GM12878 (cell line): ENCODE measurements around the gene C11orf91. TPM values are rescaled to one million over a fixed set of nuclear protein-coding genes. Genes with fewer than 3 reads are reported as not detected.

ENCODE experiments used
- ATAC-seq: fragments of 200-7000 bp; cut with Tn5 transposase; 3 replicates; pipeline ENCODE4 v1.9.1; 2020; ENCODE audit warnings: mild to moderate bottlenecking, moderate library complexity
- BruUV-seq: library from RNA; stranded (reverse); fragments of 400-500 nt; replicated peaks from 2 replicates; lab custom pipeline; 2021; lab: Mats Ljungman, UMichigan
- CTCF ChIA-PET: fragments of 300-600 bp; sonication (Branson Sonifier 250); formaldehyde crosslinking; extraction: SDS; loops from one replicate; lab custom pipeline; 2021; ENCODE audit warnings: inconsistent platforms; lab: Yijun Ruan, JAX
- POLR2A ChIA-PET: fragments of 350-600 bp; formaldehyde crosslinking; extraction: SDS; loops from one replicate; lab custom pipeline; 2021; ENCODE audit warnings: inconsistent platforms; lab: Charles Lee
- RAD21 ChIA-PET: fragments of 300-600 bp; sonication (Branson Sonifier 250); formaldehyde crosslinking; loops from one replicate; lab custom pipeline; 2023; ENCODE audit warnings: antibody characterized with exemption; ENCODE audit not compliant: unreplicated experiment; lab: Charles Lee
- SMC1A ChIA-PET: fragments of 300-600 bp; sonication (Branson Sonifier 250); formaldehyde crosslinking; loops from one replicate; lab custom pipeline; 2023; ENCODE audit not compliant: unreplicated experiment, uncharacterized antibody; lab: Charles Lee
- DNase-seq: peaks from one replicate; pipeline ENCODE4 v3.0.0-alpha.2; 2011; ENCODE audit warnings: low read depth, low spot score
- FAIRE-seq: peaks from 3 replicates; lab custom pipeline; 2011; peaks lifted over from hg19 to GRCh38; lab: Jason Lieb, UNC
- H2AFZ ChIP-seq: 2 replicates; pipeline ENCODE4 v1.6.0; 2011; ENCODE audit warnings: low read depth, low read length, control low read depth; ENCODE audit not compliant: control insufficient read depth
- H3K27ac ChIP-seq: 2 replicates; pipeline ENCODE4 v1.5.1; 2011; ENCODE audit warnings: control low read depth; ENCODE audit not compliant: control insufficient read depth, insufficient read depth
- H3K27me3 ChIP-seq, 2 experiments: replicated peaks in 1 of 2; 2 replicates each; pipeline versions ENCODE4 v1.6.0 to v1.6.1; 2011; ENCODE audit warnings: low read length in 1 of 2; ENCODE audit not compliant: control insufficient read depth in 2 of 2, insufficient read depth in 2 of 2
- H3K36me3 ChIP-seq, 2 experiments: 2 replicates each; pipeline ENCODE4 v1.5.1; 2011; ENCODE audit warnings: low read length in 1 of 2; ENCODE audit not compliant: control insufficient read depth in 2 of 2, insufficient read depth in 2 of 2
- H3K4me1 ChIP-seq: 2 replicates; pipeline ENCODE4 v1.6.1; 2011; ENCODE audit warnings: mild to moderate bottlenecking, low read length, moderate library complexity, mixed read lengths; ENCODE audit not compliant: control insufficient read depth, insufficient read depth
- H3K4me2 ChIP-seq: 2 replicates; pipeline ENCODE4 v1.6.0; 2011; ENCODE audit warnings: control low read depth; ENCODE audit not compliant: control insufficient read depth, insufficient read depth
- H3K4me3 ChIP-seq: fragments of 200-600 bp; sonication (generic); 2 replicates; pipeline ENCODE4 v1.5.1; 2016
- H3K79me2 ChIP-seq: 2 replicates; pipeline ENCODE4 v1.6.0; 2011; ENCODE audit warnings: low read length; ENCODE audit not compliant: control insufficient read depth, insufficient read depth
- H3K9ac ChIP-seq: 2 replicates; pipeline ENCODE4 v1.8.0; 2011; ENCODE audit warnings: low read length, control low read depth, mixed read lengths; ENCODE audit not compliant: control insufficient read depth, insufficient read depth
- H3K9me3 ChIP-seq: replicated peaks from 3 replicates; pipeline ENCODE4 v1.5.1; 2011; ENCODE audit warnings: mild to moderate bottlenecking, low read length; ENCODE audit not compliant: control insufficient read depth, insufficient read depth
- H4K20me1 ChIP-seq: 2 replicates; pipeline ENCODE4 v1.6.0; 2011; ENCODE audit not compliant: control insufficient read depth, insufficient read depth
- BCLAF1 ChIP-seq: fragments of 450-650 bp; IDR thresholded peaks from 2 replicates; pipeline ENCODE4 v1.6.1; 2017; ENCODE audit warnings: antibody characterized with exemption, mild to moderate bottlenecking, moderate library complexity
- CREM ChIP-seq: IDR thresholded peaks from 2 replicates; pipeline ENCODE4 v1.6.1; 2014; ENCODE audit warnings: antibody characterized with exemption, low read depth
- HDAC6 ChIP-seq: fragments of 200-600 bp; sonication (generic); IDR thresholded peaks from one replicate; pipeline ENCODE4 v1.8.0; 2017; ENCODE audit warnings: antibody characterized with exemption; ENCODE audit not compliant: unreplicated experiment
- IKZF1 ChIP-seq: fragments of 450-650 bp; conservative IDR thresholded peaks from 2 replicates; pipeline ENCODE4 v1.6.1; 2017; ENCODE audit warnings: antibody characterized with exemption, mild to moderate bottlenecking
- IKZF2 ChIP-seq, 2 experiments: fragments of 450-650 bp; IDR thresholded peaks; 2 replicates each; pipeline ENCODE4 v1.6.1; 2017; ENCODE audit warnings: mild to moderate bottlenecking in 2 of 2, moderate library complexity in 2 of 2
- JUNB ChIP-seq: IDR thresholded peaks from 2 replicates; pipeline ENCODE4 v1.6.1; 2016; ENCODE audit warnings: antibody characterized with exemption, mild to moderate bottlenecking
- MEF2A ChIP-seq: IDR thresholded peaks from 2 replicates; pipeline ENCODE4 v1.6.1; 2011; ENCODE audit warnings: low read depth, mild to moderate bottlenecking, low read length, moderate library complexity; ENCODE audit not compliant: insufficient read depth
- MEF2B ChIP-seq: fragments of 450-650 bp; IDR thresholded peaks from 2 replicates; pipeline ENCODE4 v1.6.1; 2018; ENCODE audit warnings: mild to moderate bottlenecking, moderate library complexity; ENCODE audit not compliant: partially characterized antibody, poor library complexity, severe bottlenecking
- MLLT1 ChIP-seq: fragments of 450-650 bp; IDR thresholded peaks from 2 replicates; pipeline ENCODE4 v1.6.1; 2016; ENCODE audit warnings: mild to moderate bottlenecking
- MTA3 ChIP-seq: IDR thresholded peaks from 2 replicates; pipeline ENCODE4 v1.6.1; 2012; ENCODE audit warnings: low read length, inconsistent platforms, borderline replicate concordance
- NR2F1 ChIP-seq: fragments of 450-650 bp; conservative IDR thresholded peaks from 2 replicates; pipeline ENCODE4 v1.6.1; 2017; ENCODE audit warnings: mild to moderate bottlenecking
- SMC3 ChIP-seq: IDR thresholded peaks from 2 replicates; pipeline ENCODE4 v1.6.1; 2011; ENCODE audit warnings: low read length, improper control_type of control experiment, borderline replicate concordance
- SRF ChIP-seq, 2 experiments: IDR thresholded peaks; 2 replicates each; pipeline ENCODE4 v1.6.1; 2011; ENCODE audit warnings: low read depth in 2 of 2, low read length in 2 of 2, mild to moderate bottlenecking in 1 of 2, moderate library complexity in 1 of 2
- ZNF24 ChIP-seq: fragments of 450-650 bp; IDR thresholded peaks from 2 replicates; pipeline ENCODE4 v1.6.1; 2017; ENCODE audit warnings: antibody characterized with exemption, mild to moderate bottlenecking
- ZNF274 ChIP-seq: IDR thresholded peaks from one replicate; pipeline ENCODE4 v1.8.0; 2011; ENCODE audit not compliant: insufficient read length, insufficient read depth
- WGBS: methylation state at CpG from one replicate; pipeline ENCODE4 v1.1.6; 2016; ENCODE audit warnings: low lambda C conversion rate; ENCODE audit not compliant: insufficient replicate concordance, insufficient coverage; ENCODE audit errors: missing lambda C conversion rate; 5-methylcytosine and 5-hydroxymethylcytosine counted together
- in situ Hi-C: fragments of 300-500 bp; cut with MboI; formaldehyde crosslinking; loops from 9 replicates; pipeline ENCODE4 v1.14.3; 2018; ENCODE audit warnings: mixed read lengths
- intact Hi-C: fragments of 100-400 bp; cut with micrococcal nuclease; formaldehyde crosslinking; loops from one replicate; pipeline ENCODE4 v1.14.2; 2022; ENCODE audit not compliant: unreplicated experiment
- polyA plus RNA-seq, 11 experiments: library from polyadenylated mRNA; depleted of rRNA in 4 of 11; unstranded in 6 of 11; stranded (reverse) in 5 of 11; fragments of >200 nt; fragmentation: Nextera tagmentation in 4 of 11; fragmentation: Illumina TruSeq in 1 of 11; extraction: Ambion mirVana in 4 of 11; extraction: Trizol in 1 of 11; gene quantifications; 1 replicate in 1 of 11; 2 replicates in 10 of 11; pipeline versions ENCODE4 v1.2.1 to v1.2.3, GENCODE V29; 2011 to 2016; ENCODE audit warnings: inconsistent platforms in 2 of 11, missing spikeins in 2 of 11, low read depth in 1 of 11
- total RNA-seq, 4 experiments: library from RNA; depleted of rRNA in 3 of 4; stranded (reverse); fragments of >200 nt in 3 of 4; fragmentation: Illumina TruSeq in 1 of 4; extraction: Trizol in 1 of 4; gene quantifications; 2 replicates each; pipeline versions ENCODE4 v1.2.1 to v1.2.3, GENCODE V29; 2013 to 2021
- TF ChIP-seq, protein P1 (sequence below): fragments of 450-650 bp; IDR thresholded peaks from 2 replicates; pipeline ENCODE4 v1.6.1; 2017; ENCODE audit warnings: mild to moderate bottlenecking, low read depth, inconsistent platforms; ENCODE audit not compliant: poor library complexity, severe bottlenecking

C11orf91 gene
- total and polyA plus RNA-seq, 10 of the 15 experiments (the other 5 are each of a cell fraction or from before 2014, with no cell fraction given), result not detected

DNA sequence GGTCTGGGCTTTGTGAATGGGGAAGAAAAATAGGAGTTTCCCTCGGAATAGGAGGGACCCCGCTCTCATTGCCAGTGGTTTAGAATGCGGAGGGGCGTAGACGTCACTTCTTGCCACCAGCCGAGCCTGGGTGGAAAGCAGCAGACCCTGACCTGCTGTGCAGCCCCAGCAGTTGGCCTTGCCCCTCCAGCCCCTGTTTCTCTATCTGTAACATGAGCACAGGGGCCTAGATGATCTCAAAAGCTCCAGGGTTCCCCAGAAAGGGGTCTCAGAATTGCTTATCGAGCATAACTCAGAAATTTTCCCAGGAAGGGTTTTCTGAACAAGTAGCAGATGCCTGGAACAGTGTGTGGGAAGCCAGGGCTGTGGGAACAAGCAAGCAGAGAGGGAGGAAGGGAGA, 43.9 kb downstream of the C11orf91 start (continued):
- TF ChIP-seq CREM, result no peak
- TF ChIP-seq BCLAF1, result no peak
- no peak for TF ChIP-seq MLLT1
- no peak for TF ChIP-seq HDAC6
- no peak for TF ChIP-seq SMC3

- Histone ChIP-seq H3K36me3 (no peaks in the 10 kb centered on the region), H3K27me3 (no peaks in the 10 kb centered on the region), H3K27ac (peak overlapping the region; percentile 41), H3K4me2 (peak overlapping the region; percentile 42; the same call in 1 of the 2 replicates), H4K20me1 (no peaks in the 10 kb centered on the region), H3K4me3 (no peak overlapping the region), H3K79me2 (no peaks in the 10 kb centered on the region), H3K4me1 (peaks cover 19% of the 10 kb centered on the region), H3K9ac (0 out of 2 replicates have a peak overlapping the region, but pooled peaks have one; percentile 4), H2AFZ (peak overlapping the region; percentile 1; the same call in 1 of the 2 replicates), H3K9me3 (no peaks in the 10 kb centered on the region)
- POLR2A ChIA-PET, result no interaction called here
- DNase-seq, result peak; percentile 53
- intact Hi-C loops, result no loop called here
- no TSS peak for BruUV-seq
- FAIRE-seq, result no peak
- RAD21 ChIA-PET, result no interaction called here
- WGBS, result 52% methylated on average over 11 of the region's 11 CpGs
- CTCF ChIA-PET, result no interaction called here
- SMC1A ChIA-PET, result interaction anchor here (1.4 kb wide), 1 partner anchor 30 kb away, joined by 3 read pairs; no protein-coding TSS in a partner anchor
- in situ Hi-C loops, result no loop called here
- peak; percentile 86 for ATAC-seq
- TF ChIP-seq IKZF1, result 0 out of 2 replicates have a peak, but pooled peaks have one; percentile 23
- TF ChIP-seq ZNF24, result no peak
- TF ChIP-seq, protein P1, sequence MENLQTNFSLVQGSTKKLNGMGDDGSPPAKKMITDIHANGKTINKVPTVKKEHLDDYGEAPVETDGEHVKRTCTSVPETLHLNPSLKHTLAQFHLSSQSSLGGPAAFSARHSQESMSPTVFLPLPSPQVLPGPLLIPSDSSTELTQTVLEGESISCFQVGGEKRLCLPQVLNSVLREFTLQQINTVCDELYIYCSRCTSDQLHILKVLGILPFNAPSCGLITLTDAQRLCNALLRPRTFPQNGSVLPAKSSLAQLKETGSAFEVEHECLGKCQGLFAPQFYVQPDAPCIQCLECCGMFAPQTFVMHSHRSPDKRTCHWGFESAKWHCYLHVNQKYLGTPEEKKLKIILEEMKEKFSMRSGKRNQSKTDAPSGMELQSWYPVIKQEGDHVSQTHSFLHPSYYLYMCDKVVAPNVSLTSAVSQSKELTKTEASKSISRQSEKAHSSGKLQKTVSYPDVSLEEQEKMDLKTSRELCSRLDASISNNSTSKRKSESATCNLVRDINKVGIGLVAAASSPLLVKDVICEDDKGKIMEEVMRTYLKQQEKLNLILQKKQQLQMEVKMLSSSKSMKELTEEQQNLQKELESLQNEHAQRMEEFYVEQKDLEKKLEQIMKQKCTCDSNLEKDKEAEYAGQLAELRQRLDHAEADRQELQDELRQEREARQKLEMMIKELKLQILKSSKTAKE, result peak; percentile 32
- no peak for TF ChIP-seq CREM
- TF ChIP-seq NR2F1, result peak; percentile 68; the same call in 1 of the 2 replicates
- no peak for TF ChIP-seq MTA3
- no peak for TF ChIP-seq ZNF274
- peak; percentile 6; the same call in 1 of the 2 replicates for TF ChIP-seq JUNB
- peak; percentile 32 to 88; a peak in 3 of 4 replicates for TF ChIP-seq SRF (IDR thresholded peaks at IDR 0.05; ENCODE audit: low read depth in 2 of 2, low read length in 2 of 2)
- peak; percentile 30 for TF ChIP-seq MEF2B
- TF ChIP-seq IKZF2 (IDR thresholded peaks at IDR 0.05), result peak in 1 of 2 experiments; percentile 29; a peak in 2 of 4 replicates
- peak; percentile 81 for TF ChIP-seq MEF2A
These were observed 44.6 kb downstream of the C11orf91 start for GRCh38 chr11:33655842-33656600.
